HG03432 (cell line): ENCODE results near the gene SRGAP2C.
"Not testable (repeated sequence)": the region's sequence is repeated elsewhere in the genome, so short reads cannot be mapped to it uniquely, and the experiment has no call there.

ENCODE experiments used
- ATAC-seq: cut with Tn5 transposase; IDR thresholded peaks from one replicate; pipeline ENCODE4 v1.9.1; 2021; ENCODE audit warnings: mild to moderate bottlenecking, moderate library complexity; ENCODE audit not compliant: unreplicated experiment

The SRGAP2C gene

GRCh38 chr1:121184290-121185127, at the start of gene SRGAP2C, which contains the start of gene FAM72B:
SRGAP2C (plus strand) TSS chr1:121184975; CDS start chr1:121187447, 2,472 bp downstream.
FAM72B (minus strand) TSS chr1:121184340; CDS start chr1:121183489, 851 bp downstream.
- peak; percentile 82 for ATAC-seq

- not testable (repeated sequence) for ATAC-seq
Measured at GRCh38 chr1:121140393-121140792, 44.4 kb upstream of the SRGAP2C start.

- ATAC-seq: peak; percentile 54
Measured at GRCh38 chr1:121148489-121149190, 36.1 kb upstream of the SRGAP2C start.

- ATAC-seq: not testable (repeated sequence)
Measured at GRCh38 chr1:121151294-121151693, 33.5 kb upstream of the SRGAP2C start.

- ATAC-seq: not testable (repeated sequence)
Measured at GRCh38 chr1:121152788-121153187, 32.0 kb upstream of the SRGAP2C start.

GRCh38 chr1:121154811-121155210, 30.0 kb upstream of the SRGAP2C start:
- not testable (repeated sequence) for ATAC-seq

- ATAC-seq: not testable (repeated sequence)
Measured at GRCh38 chr1:121155671-121156358, 29.0 kb upstream of the SRGAP2C start.

GRCh38 chr1:121156958-121157603, 27.7 kb upstream of the SRGAP2C start:
- not testable (repeated sequence) for ATAC-seq

- not testable (repeated sequence) for ATAC-seq
Measured at GRCh38 chr1:121157609-121158008, 27.2 kb upstream of the SRGAP2C start.

- ATAC-seq: not testable (repeated sequence)
Measured at GRCh38 chr1:121160118-121160517, 24.7 kb upstream of the SRGAP2C start.

GRCh38 chr1:121161199-121161901, 23.4 kb upstream of the SRGAP2C start:
- not testable (repeated sequence) for ATAC-seq

- ATAC-seq: peak; percentile 56
Measured at GRCh38 chr1:121163850-121164757, 20.7 kb upstream of the SRGAP2C start.

- ATAC-seq: not testable (repeated sequence)
Measured at GRCh38 chr1:121165296-121165695, 19.5 kb upstream of the SRGAP2C start.

- not testable (repeated sequence) for ATAC-seq
Measured at GRCh38 chr1:121167225-121167738, 17.5 kb upstream of the SRGAP2C start.

- not testable (repeated sequence) for ATAC-seq
Measured at GRCh38 chr1:121168152-121168668, 16.6 kb upstream of the SRGAP2C start.

- ATAC-seq: not testable (repeated sequence)
Measured at GRCh38 chr1:121176649-121177048, 8.1 kb upstream of the SRGAP2C start.

- not testable (repeated sequence) for ATAC-seq
Measured at GRCh38 chr1:121178197-121178596, 6.6 kb upstream of the SRGAP2C start.

GRCh38 chr1:121183867-121184266, 908 bp upstream of the SRGAP2C start:
- ATAC-seq: not testable (repeated sequence)
